KMS-11 (cell line): ENCODE measurements around the gene WFDC1.

Experiments
- H2AFZ ChIP-seq: fragments of 200-600 bp; sonication (generic); 2 replicates; pipeline ENCODE4 v1.6.1; 2016; ENCODE audit warnings: antibody characterized with exemption, mixed run types, low read depth
- H3K27ac ChIP-seq: fragments of 200-600 bp; sonication (generic); 2 replicates; pipeline ENCODE4 v1.6.1; 2016; ENCODE audit warnings: mild to moderate bottlenecking, mixed run types
- H3K27me3 ChIP-seq: fragments of 200-600 bp; sonication (generic); 2 replicates; pipeline ENCODE4 v1.6.1; 2017; ENCODE audit warnings: mild to moderate bottlenecking, low read depth, mixed run types, moderate library complexity; ENCODE audit not compliant: insufficient read depth
- H3K36me3 ChIP-seq: fragments of 200-600 bp; sonication (generic); 2 replicates; pipeline ENCODE4 v1.6.1; 2017; ENCODE audit warnings: mild to moderate bottlenecking, mixed run types; ENCODE audit not compliant: insufficient read depth
- H3K4me1 ChIP-seq: fragments of 200-600 bp; sonication (generic); 2 replicates; pipeline ENCODE4 v1.6.1; 2016; ENCODE audit warnings: mild to moderate bottlenecking, low read depth, mixed run types; ENCODE audit not compliant: poor library complexity, severe bottlenecking
- H3K4me2 ChIP-seq: fragments of 200-600 bp; sonication (generic); 2 replicates; pipeline ENCODE4 v1.7.0; 2016; ENCODE audit warnings: mild to moderate bottlenecking, mixed run types
- H3K4me3 ChIP-seq: fragments of 200-600 bp; sonication (generic); IDR thresholded peaks from 2 replicates; pipeline ENCODE4 v1.6.1; 2017; ENCODE audit warnings: low read depth, low read length, mixed read lengths; ENCODE audit not compliant: insufficient read depth
- H3K79me2 ChIP-seq: fragments of 200-600 bp; sonication (generic); 2 replicates; pipeline ENCODE4 v1.6.1; 2016; ENCODE audit warnings: low read depth, mixed run types; ENCODE audit not compliant: insufficient read depth
- H3K9ac ChIP-seq: fragments of 200-600 bp; sonication (generic); 2 replicates; pipeline ENCODE4 v1.6.1; 2016; ENCODE audit warnings: mild to moderate bottlenecking, mixed run types
- H4K20me1 ChIP-seq: fragments of 200-600 bp; sonication (generic); 2 replicates; pipeline ENCODE4 v1.6.1; 2016; ENCODE audit warnings: mild to moderate bottlenecking, mixed run types; ENCODE audit not compliant: insufficient read depth
- CTCF ChIP-seq: fragments of 200-600 bp; sonication (generic); conservative IDR thresholded peaks from 2 replicates; pipeline ENCODE4 v1.6.1; 2017; ENCODE audit warnings: low read depth, mild to moderate bottlenecking, antibody characterized with exemption, low read length, moderate library complexity, mixed read lengths

The WFDC1 gene

DNA sequence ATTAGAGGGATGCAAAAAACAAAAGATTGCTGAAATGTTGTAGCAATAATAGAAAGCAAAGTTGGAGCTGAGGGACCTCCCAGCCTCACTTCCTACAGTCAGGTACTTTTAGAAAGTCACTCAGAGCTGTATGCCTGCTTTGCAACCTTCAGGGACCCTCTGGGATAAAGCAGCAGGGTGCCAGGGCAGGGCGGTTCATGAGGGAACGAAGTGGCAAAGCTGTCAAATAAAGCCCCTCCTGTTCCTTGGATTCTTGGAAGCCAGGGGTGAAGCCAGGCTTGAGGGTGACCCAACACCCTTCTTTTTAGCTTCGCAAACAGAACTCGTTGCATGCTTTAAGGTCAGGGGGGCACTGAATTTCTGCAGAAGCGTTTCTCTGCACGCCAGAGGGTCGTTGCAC, 74.4 kb downstream of the WFDC1 start:
- Histone ChIP-seq H3K4me2 (no peak overlapping the region), H2AFZ (no peak overlapping the region), H3K4me1 (no peaks in the 10 kb centered on the region), H3K36me3 (no peaks in the 10 kb centered on the region), H4K20me1 (no peaks in the 10 kb centered on the region), H3K79me2 (no peaks in the 10 kb centered on the region), H3K9ac (no peak overlapping the region), H3K27ac (no peak overlapping the region), H3K4me3 (no peak overlapping the region), H3K27me3 (peaks cover 39% of the 10 kb centered on the region)
- no peak for TF ChIP-seq CTCF

GRCh38 chr16:84369938-84370627, 75.4 kb downstream of the WFDC1 start:
- Histone ChIP-seq H3K27me3 (peaks cover 43% of the 10 kb centered on the region), H4K20me1 (no peaks in the 10 kb centered on the region), H2AFZ (no peak overlapping the region), H3K27ac (no peak overlapping the region), H3K36me3 (no peaks in the 10 kb centered on the region), H3K9ac (no peak overlapping the region), H3K4me2 (no peak overlapping the region), H3K4me1 (no peaks in the 10 kb centered on the region), H3K79me2 (no peaks in the 10 kb centered on the region), H3K4me3 (no peak overlapping the region)
- no peak for TF ChIP-seq CTCF

- no peak overlapping the region for H3K27ac ChIP-seq
- no peak for TF ChIP-seq CTCF
- no peak overlapping the region for H3K9ac ChIP-seq
- peaks cover 37% of the 10 kb centered on the region; the same call in 1 of the 2 replicates for H3K27me3 ChIP-seq
- no peak overlapping the region for H2AFZ ChIP-seq
- no peaks in the 10 kb centered on the region for H3K36me3 ChIP-seq
- H4K20me1 ChIP-seq = no peaks in the 10 kb centered on the region
- no peaks in the 10 kb centered on the region for H3K4me1 ChIP-seq
- no peak overlapping the region for H3K4me3 ChIP-seq
- H3K4me2 ChIP-seq = no peak overlapping the region
- H3K79me2 ChIP-seq = no peaks in the 10 kb centered on the region
Measured at GRCh38 chr16:84370723-84371552, 76.3 kb downstream of the WFDC1 start.

DNA sequence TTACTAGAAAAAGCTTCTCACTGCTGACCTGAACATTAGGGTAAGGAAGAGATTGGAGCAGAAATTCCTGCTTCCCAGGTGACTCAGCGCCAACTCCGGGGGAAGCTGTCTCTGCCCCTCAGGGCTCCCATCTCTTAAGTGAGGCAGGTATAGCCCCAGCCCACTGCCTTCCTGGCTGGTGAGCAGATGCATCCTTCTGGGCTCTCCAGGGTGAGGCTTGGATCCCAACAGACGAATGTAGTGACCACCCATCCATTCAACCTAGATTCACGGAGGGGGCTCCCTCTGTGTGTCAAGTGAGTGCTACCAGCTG, 76.8 kb downstream of the WFDC1 start:
- Histone ChIP-seq H3K4me1 (no peaks in the 10 kb centered on the region), H3K4me3 (no peak overlapping the region), H3K4me2 (no peak overlapping the region), H3K27me3 (peaks cover 34% of the 10 kb centered on the region; the same call in 1 of the 2 replicates), H4K20me1 (no peaks in the 10 kb centered on the region), H3K36me3 (no peaks in the 10 kb centered on the region), H2AFZ (no peak overlapping the region), H3K9ac (no peak overlapping the region), H3K79me2 (no peaks in the 10 kb centered on the region), H3K27ac (no peak overlapping the region)
- no peak for TF ChIP-seq CTCF
